ENCODE data around the gene RNF215.

DNA sequence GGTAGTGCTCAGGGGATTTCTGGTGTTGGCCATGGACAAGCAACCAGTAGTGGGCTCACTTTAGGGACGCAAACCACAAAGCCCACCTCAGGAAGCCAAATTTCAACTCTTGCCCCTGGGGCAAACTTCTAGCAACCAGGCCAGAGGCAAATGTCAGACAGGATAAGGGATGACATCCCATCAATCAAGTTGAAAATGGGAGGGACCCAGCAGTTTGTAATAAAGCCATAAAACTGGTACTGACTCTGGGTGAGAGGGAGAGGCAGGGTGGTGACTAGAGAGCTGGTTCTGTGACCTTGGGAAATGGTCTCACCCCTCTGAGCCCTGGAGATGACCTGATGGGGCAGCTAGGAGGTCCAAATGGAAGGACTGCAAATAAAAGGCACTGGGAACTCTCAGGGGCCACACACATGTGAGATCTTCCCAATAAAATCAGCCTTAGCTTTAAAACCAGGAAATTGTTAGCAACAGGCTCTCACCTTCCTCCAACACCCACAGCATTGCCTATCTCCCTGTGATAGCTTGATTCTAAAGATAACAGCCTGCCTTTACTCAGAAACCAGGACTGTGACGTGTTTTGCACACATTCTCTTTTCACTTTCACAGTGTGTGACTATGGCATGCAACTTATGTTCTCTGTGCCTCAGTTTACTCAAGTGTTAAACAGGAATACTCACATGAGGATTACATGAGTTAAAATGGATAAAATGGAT is 54.1 kb downstream of the RNF215 start:
- TF ChIP-seq POLR2AphosphoS5 (IDR thresholded peaks at IDR 0.05; ENCODE audit: low read depth, low read length) = 0 out of 2 replicates have a peak, but pooled peaks have one; percentile 18
- no peak for TF ChIP-seq TAF1 (IDR thresholded peaks at IDR 0.05; ENCODE audit: low read depth, low read length)
- TF ChIP-seq POU2F2 (IDR thresholded peaks at IDR 0.05; ENCODE audit: low read depth, low read length) = no peak
- no peak for TF ChIP-seq POLR2A (IDR thresholded peaks at IDR 0.05; ENCODE audit: low read depth, low read length)
